HEK293 (cell line): Measurements from ENCODE around the gene CYP2A13.

Experiments used
- CTCF ChIA-PET: fragments of 350-600 bp; formaldehyde crosslinking; extraction: SDS; loops from one replicate; lab custom pipeline; 2021; ENCODE audit warnings: antibody characterized with exemption; lab: Yijun Ruan, JAX
- POLR2A ChIA-PET: fragments of 300-600 bp; formaldehyde crosslinking; extraction: SDS; loops from one replicate; lab custom pipeline; 2020; ENCODE audit warnings: antibody characterized with exemption, inconsistent platforms; lab: Yijun Ruan, JAX
- H3K27ac ChIP-seq: fragments of 200-500 bp; sonication (Bioruptor generic); 2 replicates; pipeline ENCODE4 v1.5.1; 2014; ENCODE audit warnings: low read depth, low read length, control low read depth, inconsistent platforms; ENCODE audit errors: extremely low read depth
- H3K36me3 ChIP-seq, 2 experiments: fragments of 200-500 bp in 1 of 2; sonication (Bioruptor generic) in 1 of 2; 1 replicate in 1 of 2; 2 replicates in 1 of 2; pipeline ENCODE4 v1.5.1; 2014 to 2017; ENCODE audit warnings: inconsistent platforms in 2 of 2, low read length in 2 of 2; ENCODE audit not compliant: control insufficient read depth in 2 of 2, insufficient read depth in 1 of 2
- H3K4me1 ChIP-seq: fragments of 200-500 bp; sonication (Bioruptor generic); 2 replicates; pipeline ENCODE4 v1.5.1; 2014; ENCODE audit warnings: mild to moderate bottlenecking, low read length, inconsistent platforms; ENCODE audit not compliant: control insufficient read depth, insufficient read depth
- H3K4me3 ChIP-seq: 2 replicates; pipeline ENCODE4 v1.5.1; 2011; ENCODE audit warnings: low read depth, mild to moderate bottlenecking, control low read depth, low read length, moderate library complexity
- H3K9me3 ChIP-seq: fragments of 200-500 bp; sonication (Bioruptor generic); 2 replicates; pipeline ENCODE4 v1.5.1; 2014; ENCODE audit warnings: low read depth, low read length, inconsistent platforms; ENCODE audit not compliant: control insufficient read depth, insufficient read depth
- GLI4 ChIP-seq: fragments of 450-650 bp; formaldehyde crosslinking; IDR thresholded peaks from 2 replicates; pipeline ENCODE4 v1.5.1; 2016; ENCODE audit warnings: missing biosample characterization, missing genetic modification characterization
- GLIS1 ChIP-seq: fragments of 450-650 bp; formaldehyde crosslinking; IDR thresholded peaks from 2 replicates; pipeline ENCODE4 v1.5.1; 2016; ENCODE audit warnings: missing biosample characterization, missing genetic modification characterization
- HOXD13 ChIP-seq: sonication (generic); formaldehyde crosslinking; IDR thresholded peaks from 2 replicates; pipeline ENCODE4 v1.8.0; 2022; ENCODE audit warnings: missing genetic modification reagents, borderline replicate concordance
- IKZF3 ChIP-seq: fragments of 450-650 bp; IDR thresholded peaks from 2 replicates; pipeline ENCODE4 v1.5.0; 2018; ENCODE audit warnings: missing biosample characterization, mild to moderate bottlenecking, missing genetic modification characterization, moderate library complexity
- KLF8 ChIP-seq: fragments of 450-650 bp; formaldehyde crosslinking; IDR thresholded peaks from 2 replicates; pipeline ENCODE4 v1.5.1; 2016; ENCODE audit warnings: missing biosample characterization, missing genetic modification characterization
- KLF9 ChIP-seq: fragments of 450-650 bp; formaldehyde crosslinking; IDR thresholded peaks from 2 replicates; pipeline ENCODE4 v1.5.1; 2016; ENCODE audit warnings: missing biosample characterization, missing genetic modification characterization, low read depth
- MEIS1 ChIP-seq: sonication (generic); formaldehyde crosslinking; IDR thresholded peaks from 2 replicates; pipeline ENCODE4 v1.8.1; 2022; ENCODE audit warnings: missing genetic modification reagents, mild to moderate bottlenecking, borderline replicate concordance
- REPIN1 ChIP-seq: fragments of 450-650 bp; formaldehyde crosslinking; IDR thresholded peaks from 2 replicates; pipeline ENCODE4 v1.5.1; 2017; ENCODE audit warnings: missing biosample characterization, missing genetic modification characterization, low read depth
- TCF7L2 ChIP-seq: IDR thresholded peaks from 2 replicates; pipeline ENCODE4 v1.6.1; 2011; ENCODE audit warnings: low read depth, mild to moderate bottlenecking, inconsistent platforms, low read length, moderate library complexity, borderline replicate concordance
- YY1 ChIP-seq: fragments of 450-650 bp; formaldehyde crosslinking; IDR thresholded peaks from 2 replicates; pipeline ENCODE4 v1.5.1; 2018; ENCODE audit warnings: missing biosample characterization, missing genetic modification characterization
- ZBTB17 ChIP-seq: fragments of 450-650 bp; formaldehyde crosslinking; IDR thresholded peaks from 2 replicates; pipeline ENCODE4 v1.5.1; 2016; ENCODE audit warnings: missing biosample characterization, missing genetic modification characterization
- ZEB2 ChIP-seq: fragments of 450-650 bp; formaldehyde crosslinking; IDR thresholded peaks from 2 replicates; pipeline ENCODE4 v1.5.1; 2016; ENCODE audit warnings: missing biosample characterization, missing genetic modification characterization
- ZNF138 ChIP-seq: fragments of 450-650 bp; formaldehyde crosslinking; IDR thresholded peaks from 2 replicates; pipeline ENCODE4 v1.5.1; 2016; ENCODE audit warnings: missing biosample characterization, missing genetic modification characterization, borderline replicate concordance
- ZNF16 ChIP-seq: fragments of 450-650 bp; formaldehyde crosslinking; IDR thresholded peaks from 2 replicates; pipeline ENCODE4 v1.5.1; 2016; ENCODE audit warnings: low read depth, missing biosample characterization, missing genetic modification characterization
- ZNF19 ChIP-seq: fragments of 450-650 bp; formaldehyde crosslinking; IDR thresholded peaks from 2 replicates; pipeline ENCODE4; 2016; ENCODE audit warnings: missing biosample characterization, missing genetic modification characterization, low read depth
- ZNF324 ChIP-seq: fragments of 450-650 bp; formaldehyde crosslinking; IDR thresholded peaks from 2 replicates; pipeline ENCODE4 v1.5.1; 2016; ENCODE audit warnings: missing biosample characterization, missing genetic modification characterization
- ZNF335 ChIP-seq: fragments of 450-650 bp; formaldehyde crosslinking; conservative IDR thresholded peaks from 2 replicates; pipeline ENCODE4 v1.5.1; 2016; ENCODE audit warnings: missing biosample characterization, missing genetic modification characterization
- ZNF423 ChIP-seq: fragments of 450-650 bp; formaldehyde crosslinking; IDR thresholded peaks from 2 replicates; pipeline ENCODE4 v1.5.1; 2016; ENCODE audit warnings: missing biosample characterization, missing genetic modification characterization
- ZNF48 ChIP-seq: fragments of 450-650 bp; formaldehyde crosslinking; IDR thresholded peaks from 2 replicates; pipeline ENCODE4 v1.5.1; 2016; ENCODE audit warnings: missing biosample characterization, missing genetic modification characterization
- ZNF600 ChIP-seq: fragments of 450-650 bp; formaldehyde crosslinking; IDR thresholded peaks from 2 replicates; pipeline ENCODE4 v1.5.1; 2016; ENCODE audit warnings: missing biosample characterization, missing genetic modification characterization
- ZNF664 ChIP-seq: fragments of 450-650 bp; formaldehyde crosslinking; IDR thresholded peaks from 2 replicates; pipeline ENCODE4 v1.5.1; 2016; ENCODE audit warnings: missing biosample characterization, missing genetic modification characterization
- ZNF670 ChIP-seq: fragments of 450-650 bp; formaldehyde crosslinking; IDR thresholded peaks from 2 replicates; pipeline ENCODE4 v1.5.1; 2016; ENCODE audit warnings: missing biosample characterization, missing genetic modification characterization, low read depth
- ZNF747 ChIP-seq: fragments of 450-650 bp; formaldehyde crosslinking; IDR thresholded peaks from 2 replicates; pipeline ENCODE4 v1.5.1; 2016; ENCODE audit warnings: missing biosample characterization, missing genetic modification characterization
- ZNF776 ChIP-seq: fragments of 450-650 bp; formaldehyde crosslinking; IDR thresholded peaks from 2 replicates; pipeline ENCODE4 v1.5.0; 2017; ENCODE audit warnings: missing biosample characterization, missing genetic modification characterization, borderline replicate concordance
- ZNF777 ChIP-seq: fragments of 450-650 bp; formaldehyde crosslinking; IDR thresholded peaks from 2 replicates; pipeline ENCODE4 v1.5.1; 2017; ENCODE audit warnings: missing biosample characterization, missing genetic modification characterization, borderline replicate concordance
- ZXDB ChIP-seq: fragments of 450-650 bp; formaldehyde crosslinking; IDR thresholded peaks from 2 replicates; pipeline ENCODE4 v1.5.1; 2016; ENCODE audit warnings: missing biosample characterization, missing genetic modification characterization
- TF ChIP-seq, protein P1 (sequence below): fragments of 450-650 bp; formaldehyde crosslinking; IDR thresholded peaks from 2 replicates; pipeline ENCODE4 v1.5.1; 2016; ENCODE audit warnings: missing biosample characterization, missing genetic modification characterization
- TF ChIP-seq, protein P2 (sequence below): fragments of 450-650 bp; formaldehyde crosslinking; IDR thresholded peaks from 2 replicates; pipeline ENCODE4 v1.5.1; 2016; ENCODE audit warnings: missing biosample characterization, missing genetic modification characterization, borderline replicate concordance
- TF ChIP-seq, protein P3 (sequence below): fragments of 450-650 bp; formaldehyde crosslinking; IDR thresholded peaks from 2 replicates; pipeline ENCODE4 v1.5.1; 2016; ENCODE audit warnings: missing biosample characterization, missing genetic modification characterization
- TF ChIP-seq, protein P4 (sequence below): fragments of 450-650 bp; formaldehyde crosslinking; IDR thresholded peaks from 2 replicates; pipeline ENCODE4; 2016; ENCODE audit warnings: missing biosample characterization, missing genetic modification characterization
- TF ChIP-seq, protein P5 (sequence below): fragments of 450-650 bp; formaldehyde crosslinking; IDR thresholded peaks from 2 replicates; pipeline ENCODE4 v1.5.1; 2016; ENCODE audit warnings: missing biosample characterization, missing genetic modification characterization

Gene CYP2A13

DNA sequence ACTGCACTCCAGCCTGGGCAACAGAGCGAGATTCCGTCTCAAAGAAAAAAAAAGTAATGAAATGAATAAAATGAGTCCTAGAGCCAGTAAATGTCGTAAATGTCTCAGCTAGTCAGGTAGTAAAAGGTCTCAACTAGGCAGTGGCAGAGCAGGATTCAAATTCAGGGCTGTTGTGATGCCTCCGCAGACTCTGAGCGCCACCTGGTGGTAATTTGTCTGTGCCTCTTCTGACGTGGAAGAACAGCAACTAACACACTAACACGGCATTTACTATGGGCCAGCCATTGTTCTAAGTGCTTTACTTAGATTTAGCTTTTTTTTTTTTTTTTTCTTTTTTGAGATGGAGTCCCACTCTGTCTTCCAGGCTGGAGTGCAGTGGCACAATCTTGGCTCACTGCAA is 56.2 kb downstream of the CYP2A13 start:
- Histone ChIP-seq H3K27ac (no peak overlapping the region), H3K4me1 (no peaks in the 10 kb centered on the region), H3K36me3 (no peaks in the 10 kb centered on the region), H3K9me3 (no peaks in the 10 kb centered on the region), H3K4me3 (no peak overlapping the region)
- CTCF ChIA-PET = interaction anchor here (0.5 to 3.1 kb wide), 54 partner anchors 9 to 779 kb away, joined by 3 to 25 read pairs (median 4); partner anchors contain the start of gene CYP2S1
- POLR2A ChIA-PET = interaction anchor here (0.6 to 1.2 kb wide), 6 partner anchors 212 to 481 kb away, joined by 3 to 7 read pairs (median 5); partner anchors contain the start of genes ACTMAP and SNRPA
- TF ChIP-seq ZNF600 (tag by site-specific recombination) (peak; percentile 79), ZNF776 (no peak), TCF7L2 (no peak), REPIN1 (no peak), ZNF664 (tag by site-specific recombination) (peak; percentile 74; the same call in 1 of the 2 replicates), KLF8 (peak; percentile 58; the same call in 1 of the 2 replicates), HOXD13 (no peak), ZNF423 (tag by site-specific recombination) (no peak), YY1 (tag by site-specific recombination) (no peak), ZNF19 (tag by site-specific recombination) (no peak), KLF9 (tag by site-specific recombination) (no peak), ZXDB (tag by site-specific recombination) (no peak), ZNF16 (no peak), ZNF324 (tag by site-specific recombination) (0 out of 2 replicates have a peak, but pooled peaks have one; percentile 47), GLIS1 (tag by site-specific recombination) (0 out of 2 replicates have a peak, but pooled peaks have one; percentile 20), ZNF747 (tag by site-specific recombination) (no peak), ZNF670 (tag by site-specific recombination) (no peak), GLI4 (tag by site-specific recombination) (no peak), ZBTB17 (0 out of 2 replicates have a peak, but pooled peaks have one; percentile 39), ZEB2 (tag by site-specific recombination) (no peak), ZNF138 (tag by site-specific recombination) (no peak), ZNF777 (no peak), ZNF48 (tag by site-specific recombination) (no peak), MEIS1 (CRISPR knock-in tag) (no peak), ZNF335 (tag by site-specific recombination) (peak; percentile 40; the same call in 1 of the 2 replicates), IKZF3 (tag by site-specific recombination) (no peak)
- TF ChIP-seq, protein P1, sequence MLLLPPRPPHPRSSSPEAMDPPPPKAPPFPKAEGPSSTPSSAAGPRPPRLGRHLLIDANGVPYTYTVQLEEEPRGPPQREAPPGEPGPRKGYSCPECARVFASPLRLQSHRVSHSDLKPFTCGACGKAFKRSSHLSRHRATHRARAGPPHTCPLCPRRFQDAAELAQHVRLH = peak; percentile 65; the same call in 1 of the 2 replicates
- TF ChIP-seq, protein P2, sequence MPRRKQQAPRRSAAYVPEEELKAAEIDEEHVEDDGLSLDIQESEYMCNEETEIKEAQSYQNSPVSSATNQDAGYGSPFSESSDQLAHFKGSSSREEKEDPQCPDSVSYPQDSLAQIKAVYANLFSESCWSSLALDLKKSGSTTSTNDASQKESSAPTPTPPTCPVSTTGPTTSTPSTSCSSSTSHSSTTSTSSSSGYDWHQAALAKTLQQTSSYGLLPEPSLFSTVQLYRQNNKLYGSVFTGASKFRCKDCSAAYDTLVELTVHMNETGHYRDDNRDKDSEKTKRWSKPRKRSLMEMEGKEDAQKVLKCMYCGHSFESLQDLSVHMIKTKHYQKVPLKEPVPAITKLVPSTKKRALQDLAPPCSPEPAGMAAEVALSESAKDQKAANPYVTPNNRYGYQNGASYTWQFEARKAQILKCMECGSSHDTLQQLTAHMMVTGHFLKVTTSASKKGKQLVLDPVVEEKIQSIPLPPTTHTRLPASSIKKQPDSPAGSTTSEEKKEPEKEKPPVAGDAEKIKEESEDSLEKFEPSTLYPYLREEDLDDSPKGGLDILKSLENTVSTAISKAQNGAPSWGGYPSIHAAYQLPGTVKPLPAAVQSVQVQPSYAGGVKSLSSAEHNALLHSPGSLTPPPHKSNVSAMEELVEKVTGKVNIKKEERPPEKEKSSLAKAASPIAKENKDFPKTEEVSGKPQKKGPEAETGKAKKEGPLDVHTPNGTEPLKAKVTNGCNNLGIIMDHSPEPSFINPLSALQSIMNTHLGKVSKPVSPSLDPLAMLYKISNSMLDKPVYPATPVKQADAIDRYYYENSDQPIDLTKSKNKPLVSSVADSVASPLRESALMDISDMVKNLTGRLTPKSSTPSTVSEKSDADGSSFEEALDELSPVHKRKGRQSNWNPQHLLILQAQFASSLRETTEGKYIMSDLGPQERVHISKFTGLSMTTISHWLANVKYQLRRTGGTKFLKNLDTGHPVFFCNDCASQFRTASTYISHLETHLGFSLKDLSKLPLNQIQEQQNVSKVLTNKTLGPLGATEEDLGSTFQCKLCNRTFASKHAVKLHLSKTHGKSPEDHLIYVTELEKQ (tag by site-specific recombination) = no peak
- TF ChIP-seq, protein P3, sequence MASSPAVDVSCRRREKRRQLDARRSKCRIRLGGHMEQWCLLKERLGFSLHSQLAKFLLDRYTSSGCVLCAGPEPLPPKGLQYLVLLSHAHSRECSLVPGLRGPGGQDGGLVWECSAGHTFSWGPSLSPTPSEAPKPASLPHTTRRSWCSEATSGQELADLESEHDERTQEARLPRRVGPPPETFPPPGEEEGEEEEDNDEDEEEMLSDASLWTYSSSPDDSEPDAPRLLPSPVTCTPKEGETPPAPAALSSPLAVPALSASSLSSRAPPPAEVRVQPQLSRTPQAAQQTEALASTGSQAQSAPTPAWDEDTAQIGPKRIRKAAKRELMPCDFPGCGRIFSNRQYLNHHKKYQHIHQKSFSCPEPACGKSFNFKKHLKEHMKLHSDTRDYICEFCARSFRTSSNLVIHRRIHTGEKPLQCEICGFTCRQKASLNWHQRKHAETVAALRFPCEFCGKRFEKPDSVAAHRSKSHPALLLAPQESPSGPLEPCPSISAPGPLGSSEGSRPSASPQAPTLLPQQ = no peak
- TF ChIP-seq, protein P4, sequence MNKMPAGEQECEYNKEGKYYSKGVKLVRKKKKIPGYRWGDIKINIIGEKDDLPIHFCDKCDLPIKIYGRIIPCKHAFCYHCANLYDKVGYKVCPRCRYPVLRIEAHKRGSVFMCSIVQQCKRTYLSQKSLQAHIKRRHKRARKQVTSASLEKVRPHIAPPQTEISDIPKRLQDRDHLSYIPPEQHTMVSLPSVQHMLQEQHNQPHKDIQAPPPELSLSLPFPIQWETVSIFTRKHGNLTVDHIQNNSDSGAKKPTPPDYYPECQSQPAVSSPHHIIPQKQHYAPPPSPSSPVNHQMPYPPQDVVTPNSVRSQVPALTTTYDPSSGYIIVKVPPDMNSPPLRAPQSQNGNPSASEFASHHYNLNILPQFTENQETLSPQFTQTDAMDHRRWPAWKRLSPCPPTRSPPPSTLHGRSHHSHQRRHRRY (tag by site-specific recombination) = no peak
- TF ChIP-seq, protein P5, sequence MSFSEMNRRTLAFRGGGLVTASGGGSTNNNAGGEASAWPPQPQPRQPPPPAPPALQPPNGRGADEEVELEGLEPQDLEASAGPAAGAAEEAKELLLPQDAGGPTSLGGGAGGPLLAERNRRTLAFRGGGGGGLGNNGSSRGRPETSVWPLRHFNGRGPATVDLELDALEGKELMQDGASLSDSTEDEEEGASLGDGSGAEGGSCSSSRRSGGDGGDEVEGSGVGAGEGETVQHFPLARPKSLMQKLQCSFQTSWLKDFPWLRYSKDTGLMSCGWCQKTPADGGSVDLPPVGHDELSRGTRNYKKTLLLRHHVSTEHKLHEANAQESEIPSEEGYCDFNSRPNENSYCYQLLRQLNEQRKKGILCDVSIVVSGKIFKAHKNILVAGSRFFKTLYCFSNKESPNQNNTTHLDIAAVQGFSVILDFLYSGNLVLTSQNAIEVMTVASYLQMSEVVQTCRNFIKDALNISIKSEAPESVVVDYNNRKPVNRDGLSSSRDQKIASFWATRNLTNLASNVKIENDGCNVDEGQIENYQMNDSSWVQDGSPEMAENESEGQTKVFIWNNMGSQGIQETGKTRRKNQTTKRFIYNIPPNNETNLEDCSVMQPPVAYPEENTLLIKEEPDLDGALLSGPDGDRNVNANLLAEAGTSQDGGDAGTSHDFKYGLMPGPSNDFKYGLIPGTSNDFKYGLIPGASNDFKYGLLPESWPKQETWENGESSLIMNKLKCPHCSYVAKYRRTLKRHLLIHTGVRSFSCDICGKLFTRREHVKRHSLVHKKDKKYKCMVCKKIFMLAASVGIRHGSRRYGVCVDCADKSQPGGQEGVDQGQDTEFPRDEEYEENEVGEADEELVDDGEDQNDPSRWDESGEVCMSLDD (tag by site-specific recombination) = no peak
